BLaER1 treated with 17β-estradiol and CSF1 and Interleukin-3, amounts not matched to agents 10 nM and 100 nM (cell line): ENCODE measurements around the gene ATP23.
A peak's percentile ranks its signal among the peaks of the same experiment; 100 is the strongest.

Experiments used
- H3K27ac ChIP-seq, 11 experiments: shearing (Covaris generic); formaldehyde crosslinking; 2 replicates each; pipeline ENCODE4 v1.8.1; 2022
- H3K27me3 ChIP-seq, 11 experiments: shearing (Covaris generic); formaldehyde crosslinking; 2 replicates each; pipeline ENCODE4 v1.8.1; 2022
- H3K36me3 ChIP-seq, 11 experiments: shearing (Covaris generic); formaldehyde crosslinking; 2 replicates each; pipeline ENCODE4 v1.8.1; 2022
- H3K4me1 ChIP-seq, 10 experiments: shearing (Covaris generic); formaldehyde crosslinking; 2 replicates each; pipeline ENCODE4 v1.8.1; 2022
- H3K4me2 ChIP-seq, 11 experiments: shearing (Covaris generic); formaldehyde crosslinking; 2 replicates each; pipeline ENCODE4 v1.8.1; 2022
- H3K4me3 ChIP-seq, 10 experiments: shearing (Covaris generic); formaldehyde crosslinking; 2 replicates each; pipeline ENCODE4 v1.8.1; 2022
- H3K9ac ChIP-seq, 11 experiments: shearing (Covaris generic); formaldehyde crosslinking; 2 replicates each; pipeline ENCODE4 v1.8.1; 2022
- H3K9me3 ChIP-seq, 11 experiments: shearing (Covaris generic); formaldehyde crosslinking; replicated peaks in 1 of 11; 2 replicates each; pipeline ENCODE4 v1.8.1; 2022
- H4K20me1 ChIP-seq, 11 experiments: shearing (Covaris generic); formaldehyde crosslinking; 2 replicates each; pipeline ENCODE4 v1.8.1; 2022
- Cebpa-rat ChIP-seq, 11 experiments: shearing (Covaris generic); IDR thresholded peaks; 2 replicates each; pipeline ENCODE4 v1.8.1; 2022

The ATP23 gene

DNA sequence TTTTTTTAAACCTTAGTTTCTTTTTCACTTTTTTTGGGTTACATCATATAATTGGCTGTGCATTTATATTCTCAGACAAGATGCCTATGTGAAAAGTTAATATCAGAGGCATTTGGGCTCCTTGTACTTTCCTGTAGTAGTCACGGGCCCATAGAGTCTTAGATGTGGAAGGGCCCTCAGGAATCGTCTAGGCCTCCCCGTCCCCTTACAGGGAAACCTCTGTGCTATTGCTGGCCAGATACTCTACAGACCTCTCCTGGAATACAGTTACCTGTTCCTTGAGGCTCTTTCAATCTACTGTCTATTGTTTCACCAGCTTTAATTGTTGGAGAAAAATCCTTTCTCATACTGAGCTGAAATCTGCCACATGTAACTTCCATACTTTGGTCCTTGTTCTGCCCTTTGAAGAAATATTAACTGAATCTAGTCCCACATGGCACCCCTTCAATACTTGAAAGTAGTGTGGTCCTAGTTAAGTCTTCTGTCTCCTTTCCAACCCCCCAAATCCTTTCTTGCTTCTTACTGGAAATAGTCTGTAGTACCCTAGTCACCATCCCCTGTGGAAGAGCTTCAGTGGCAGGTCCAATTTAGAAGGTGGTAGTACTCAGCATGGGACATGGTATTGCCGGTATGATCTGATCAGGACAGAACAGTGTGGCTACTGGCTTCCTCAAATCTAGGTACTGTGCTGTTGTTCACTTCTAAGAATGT is 3.1 kb downstream of the ATP23 start:
- H3K4me2 ChIP-seq, result peak overlapping the region in 1 of 11 experiments; percentile 48; a peak in 2 of 22 replicates
- no peaks in the 10 kb centered on the region for H4K20me1 ChIP-seq
- TF ChIP-seq Cebpa-rat (IDR thresholded peaks at IDR 0.05), result no peak
- no peak overlapping the region for H3K27ac ChIP-seq
- peaks cover 23 to 37% (median 30%) of the 10 kb centered on the region in 10 experiments for H3K4me1 ChIP-seq
- H3K9ac ChIP-seq, result no peak overlapping the region
- no peaks in the 10 kb centered on the region for H3K27me3 ChIP-seq
- no peak overlapping the region for H3K4me3 ChIP-seq
- H3K9me3 ChIP-seq, result no peaks in the 10 kb centered on the region
- H3K36me3 ChIP-seq, result peaks cover 4 to 37% (median 20%) of the 10 kb centered on the region in 11 experiments; a peak in 18 of 22 replicates

DNA sequence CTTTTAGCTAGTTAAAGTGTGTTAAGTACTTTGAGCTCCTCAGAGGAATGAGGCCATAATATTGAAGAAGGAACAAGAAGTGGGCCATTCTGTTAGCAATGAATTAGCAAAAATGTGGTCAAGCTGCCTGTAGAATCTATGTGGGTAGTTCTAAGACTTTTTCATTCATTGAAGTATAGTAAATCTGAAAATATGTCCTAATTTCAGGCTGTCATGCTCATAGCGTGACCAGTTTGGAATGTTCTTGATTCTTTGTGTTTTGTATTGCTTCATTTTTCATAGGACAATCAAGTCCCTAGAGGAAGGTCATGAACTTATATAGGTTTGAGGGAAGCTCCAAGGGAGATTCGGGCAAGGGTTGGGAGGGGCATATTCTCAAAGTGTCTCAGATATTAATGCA is 11.4 kb downstream of the ATP23 start:
- no peak overlapping the region for H3K9ac ChIP-seq
- H3K27me3 ChIP-seq, result no peaks in the 10 kb centered on the region
- no peak overlapping the region for H3K4me2 ChIP-seq
- no peak overlapping the region for H3K27ac ChIP-seq
- no peaks in the 10 kb centered on the region for H4K20me1 ChIP-seq
- no peak overlapping the region for H3K4me3 ChIP-seq
- peaks cover 48 to 100% (median 81%) of the 10 kb centered on the region in 11 experiments for H3K36me3 ChIP-seq
- no peak for TF ChIP-seq Cebpa-rat (IDR thresholded peaks at IDR 0.05)
- H3K9me3 ChIP-seq, result peaks cover 6 to 14% (median 8%) of the 10 kb centered on the region in 11 experiments; a peak in 20 of 22 replicates
- H3K4me1 ChIP-seq, result no peaks in the 10 kb centered on the region

DNA sequence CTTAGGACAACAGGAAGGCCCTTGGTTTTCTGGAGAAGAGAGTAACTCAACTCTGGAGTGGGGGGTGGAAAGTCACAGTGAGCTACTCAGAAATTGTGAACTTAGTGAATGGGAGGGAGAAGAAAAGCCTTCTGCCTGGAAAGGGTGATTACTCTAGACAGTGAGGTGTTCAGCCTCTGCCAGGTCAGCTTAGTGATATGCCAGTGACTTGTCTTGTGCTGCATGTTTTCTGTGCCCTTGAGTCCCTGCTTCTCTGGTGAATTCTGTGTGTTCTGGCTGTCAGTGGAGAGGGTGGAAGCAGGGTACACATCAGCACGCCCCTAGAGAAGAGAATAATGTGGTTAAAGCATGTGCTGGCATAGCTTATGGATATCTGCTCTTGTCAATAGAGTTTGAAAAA is 13.4 kb downstream of the ATP23 start:
- Histone ChIP-seq H3K4me2 (no peak overlapping the region), H3K9ac (no peak overlapping the region), H3K36me3 (peaks cover 48 to 92% (median 79%) of the 10 kb centered on the region in 11 experiments), H3K9me3 (peaks cover 17 to 32% (median 23%) of the 10 kb centered on the region in 11 experiments; a peak in 21 of 22 replicates), H3K27me3 (no peaks in the 10 kb centered on the region), H3K4me1 (no peaks in the 10 kb centered on the region), H3K4me3 (no peak overlapping the region), H4K20me1 (no peaks in the 10 kb centered on the region), H3K27ac (no peak overlapping the region)
- no peak for TF ChIP-seq Cebpa-rat (IDR thresholded peaks at IDR 0.05)

DNA sequence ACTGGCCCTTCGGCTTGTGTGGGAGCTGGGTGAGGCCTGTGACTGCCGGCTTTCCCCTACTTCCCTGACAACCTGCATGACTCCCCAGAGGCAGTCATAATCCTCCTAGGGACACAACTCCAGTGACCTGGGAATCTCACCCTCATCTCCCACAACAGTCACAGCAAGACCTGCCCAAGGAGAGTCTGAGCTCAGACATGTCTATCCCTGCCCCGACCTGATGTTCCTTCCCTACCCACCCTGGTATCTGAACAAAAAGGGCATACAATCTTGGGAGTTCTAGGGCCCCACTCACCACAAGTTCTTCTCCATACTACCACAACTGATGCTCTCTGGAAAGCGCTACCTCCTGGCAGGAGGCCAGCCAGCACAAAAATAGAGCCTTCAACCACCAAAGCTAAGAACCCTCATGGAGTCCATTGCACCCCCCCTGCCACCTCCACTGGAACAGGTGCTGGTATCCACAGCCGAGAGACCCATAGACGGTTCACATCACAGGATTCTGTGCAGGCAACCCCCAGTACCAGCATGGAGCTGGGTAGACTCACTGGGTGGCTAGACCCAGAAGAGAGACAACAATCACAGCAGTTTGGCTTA is 16.8 kb downstream of the ATP23 start:
- Histone ChIP-seq H3K9ac (no peak overlapping the region), H4K20me1 (no peaks in the 10 kb centered on the region), H3K36me3 (peaks cover 38 to 64% (median 50%) of the 10 kb centered on the region in 11 experiments), H3K4me1 (no peaks in the 10 kb centered on the region), H3K4me3 (no peak overlapping the region), H3K4me2 (no peak overlapping the region), H3K27me3 (no peaks in the 10 kb centered on the region), H3K9me3 (peaks cover 21 to 66% (median 43%) of the 10 kb centered on the region in 11 experiments; a peak in 21 of 22 replicates), H3K27ac (no peak overlapping the region)
- TF ChIP-seq Cebpa-rat (IDR thresholded peaks at IDR 0.05), result no peak

DNA sequence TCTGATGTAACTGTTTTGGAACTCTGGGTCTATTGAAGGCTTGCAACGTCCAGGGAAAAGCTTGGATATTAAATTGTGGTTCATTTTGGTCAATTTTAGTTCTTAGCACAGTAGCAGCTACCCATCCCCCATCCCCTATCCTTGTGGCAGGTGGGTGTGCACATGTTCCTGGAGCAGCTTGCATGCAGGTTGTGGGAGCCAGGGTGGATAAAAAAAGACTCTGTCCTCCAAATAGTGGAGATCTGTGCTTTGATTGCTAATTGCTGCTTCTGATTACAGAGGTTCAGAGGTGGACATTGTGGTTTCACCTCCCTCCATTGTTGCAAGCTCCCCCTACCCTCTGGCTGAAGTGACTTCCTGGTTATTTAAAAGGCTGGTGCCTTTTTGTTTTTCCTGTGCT is 23.1 kb downstream of the ATP23 start:
- no peaks in the 10 kb centered on the region for H3K27me3 ChIP-seq
- H4K20me1 ChIP-seq, result no peaks in the 10 kb centered on the region
- H3K4me3 ChIP-seq, result no peak overlapping the region
- H3K4me2 ChIP-seq, result no peak overlapping the region
- H3K4me1 ChIP-seq, result peaks cover 0 to 7% (median 0%) of the 10 kb centered on the region in 10 experiments; a peak in 1 of 20 replicates
- no peak for TF ChIP-seq Cebpa-rat (IDR thresholded peaks at IDR 0.05)
- H3K9me3 ChIP-seq, result peaks cover 12 to 57% (median 46%) of the 10 kb centered on the region in 11 experiments; a peak in 19 of 22 replicates
- peaks cover 0 to 4% (median 0%) of the 10 kb centered on the region in 11 experiments; a peak in 1 of 22 replicates for H3K36me3 ChIP-seq
- H3K9ac ChIP-seq, result no peak overlapping the region
- no peak overlapping the region for H3K27ac ChIP-seq

DNA sequence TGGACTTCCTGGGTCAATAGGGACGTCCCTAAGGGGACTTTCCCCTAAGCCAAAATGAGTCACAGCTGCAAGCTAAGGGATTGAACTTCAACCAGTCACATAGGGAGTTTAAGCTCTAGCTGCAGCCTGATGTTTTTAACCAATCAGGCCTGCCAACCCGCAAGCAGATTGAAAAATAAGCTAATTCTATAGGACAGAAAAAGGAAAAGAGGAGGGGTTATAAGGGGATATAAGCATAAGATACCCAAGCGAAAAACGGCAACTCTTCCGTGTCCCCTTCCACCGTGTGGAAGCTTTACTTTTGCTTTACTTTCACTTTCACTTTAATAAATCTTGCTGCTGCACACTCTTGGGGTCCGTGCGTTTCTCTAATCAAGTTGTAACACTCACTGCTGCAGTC is 24.4 kb downstream of the ATP23 start:
- H3K27ac ChIP-seq, result no peak overlapping the region
- no peak overlapping the region for H3K9ac ChIP-seq
- no peak for TF ChIP-seq Cebpa-rat (IDR thresholded peaks at IDR 0.05)
- peaks cover 18 to 51% (median 42%) of the 10 kb centered on the region in 11 experiments for H3K9me3 ChIP-seq
- H3K36me3 ChIP-seq, result no peaks in the 10 kb centered on the region
- no peaks in the 10 kb centered on the region for H4K20me1 ChIP-seq
- no peak overlapping the region for H3K4me2 ChIP-seq
- no peak overlapping the region for H3K4me3 ChIP-seq
- peaks cover 0 to 7% (median 0%) of the 10 kb centered on the region in 10 experiments; a peak in 1 of 20 replicates for H3K4me1 ChIP-seq
- H3K27me3 ChIP-seq, result no peaks in the 10 kb centered on the region

DNA sequence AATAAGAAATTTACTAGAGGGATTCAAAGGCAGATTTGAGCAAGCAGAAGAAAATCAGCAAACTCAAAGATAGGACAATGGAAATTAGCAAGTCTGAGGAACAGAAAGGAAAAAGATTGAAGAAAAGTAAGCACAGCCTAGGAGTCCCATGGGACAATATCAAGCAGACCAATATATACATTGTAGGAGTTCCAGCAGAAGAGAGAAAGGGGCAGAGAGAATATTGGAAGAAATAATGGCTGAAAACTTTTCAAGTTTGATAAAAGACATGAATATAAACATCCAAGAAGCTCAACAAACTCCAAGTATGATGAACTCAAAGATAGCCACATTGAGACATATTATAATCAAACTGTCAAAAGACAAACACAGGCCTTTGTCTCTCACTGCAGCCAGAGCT is 25.2 kb downstream of the ATP23 start:
- Histone ChIP-seq H3K4me2 (no peak overlapping the region), H3K27me3 (no peaks in the 10 kb centered on the region), H3K9me3 (peaks cover 18 to 46% (median 41%) of the 10 kb centered on the region in 11 experiments), H3K4me3 (no peak overlapping the region), H3K9ac (no peak overlapping the region), H3K27ac (no peak overlapping the region), H4K20me1 (no peaks in the 10 kb centered on the region), H3K4me1 (peaks cover 0 to 7% (median 0%) of the 10 kb centered on the region in 10 experiments; a peak in 1 of 20 replicates), H3K36me3 (no peaks in the 10 kb centered on the region)
- no peak for TF ChIP-seq Cebpa-rat (IDR thresholded peaks at IDR 0.05)

DNA sequence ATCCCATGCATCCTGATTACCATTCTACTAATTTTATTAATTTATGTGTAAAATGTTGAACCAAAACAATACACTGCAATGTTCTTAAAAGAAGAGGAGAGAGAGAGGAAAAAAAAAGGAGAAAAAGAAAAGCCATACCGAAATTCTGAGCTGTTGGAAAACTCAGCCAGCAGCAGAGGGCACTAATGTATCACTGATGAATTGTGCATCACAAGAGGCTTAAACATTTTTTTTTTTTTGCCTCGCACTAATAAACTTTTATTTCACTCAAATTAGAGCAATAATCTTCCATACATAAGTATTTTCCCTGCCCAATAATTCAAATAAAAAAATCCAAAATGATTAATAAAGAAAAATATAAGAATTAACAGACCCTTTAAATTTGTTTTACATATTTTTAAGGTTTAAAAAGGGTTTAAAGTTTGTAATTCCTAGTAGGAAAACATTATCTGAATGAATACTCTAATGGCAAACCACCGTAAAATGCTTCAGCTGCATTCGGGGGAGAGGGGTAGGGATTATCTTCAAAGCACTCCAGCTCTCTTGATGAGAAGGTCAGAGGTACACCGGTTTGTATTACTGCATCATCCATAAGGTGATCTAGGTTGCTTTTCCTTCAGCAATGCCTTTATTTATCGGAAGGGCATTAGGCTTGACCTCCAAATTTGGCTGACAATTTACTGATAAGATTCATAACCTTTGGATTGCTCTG is 41.9 kb downstream of the ATP23 start:
- Histone ChIP-seq H3K9me3 (peaks cover 0 to 12% (median 0%) of the 10 kb centered on the region in 11 experiments; a peak in 5 of 22 replicates), H4K20me1 (no peaks in the 10 kb centered on the region), H3K27me3 (no peaks in the 10 kb centered on the region), H3K27ac (no peak overlapping the region), H3K4me1 (peaks cover 0 to 16% (median 0%) of the 10 kb centered on the region in 10 experiments; a peak in 4 of 20 replicates), H3K36me3 (no peaks in the 10 kb centered on the region), H3K4me2 (no peak overlapping the region; a peak in 1 of 22 replicates), H3K4me3 (no peak overlapping the region), H3K9ac (no peak overlapping the region)
- TF ChIP-seq Cebpa-rat (IDR thresholded peaks at IDR 0.05), result no peak
